ENCODE measurements around the gene ZCRB1.

GRCh38 chr12:42266579-42267230 lies 59.2 kb downstream of the ZCRB1 start:
- TF ChIP-seq KLF1 (tag by site-specific recombination; IDR thresholded peaks at IDR 0.05) (no peak), HOXA7 (CRISPR knock-in tag; IDR thresholded peaks at IDR 0.05; ENCODE audit: borderline replicate concordance) (no peak), ZNF248 (tag by site-specific recombination; IDR thresholded peaks at IDR 0.05) (no peak), ZNF48 (tag by site-specific recombination; IDR thresholded peaks at IDR 0.05) (no peak), ZNF423 (tag by site-specific recombination; IDR thresholded peaks at IDR 0.05) (no peak), REST (tag by site-specific recombination; IDR thresholded peaks at IDR 0.05) (no peak), SP7 (tag by site-specific recombination; IDR thresholded peaks at IDR 0.05) (no peak), ZNF548 (tag by site-specific recombination; IDR thresholded peaks at IDR 0.05) (no peak), ZNF398 (tag by site-specific recombination; IDR thresholded peaks at IDR 0.05) (no peak), ZBTB44 (tag by site-specific recombination; IDR thresholded peaks at IDR 0.05) (no peak), ZNF324 (tag by site-specific recombination; IDR thresholded peaks at IDR 0.05) (no peak), SETDB1 (IDR thresholded peaks at IDR 0.05; ENCODE audit: insufficient read length, low read length) (no peak)
- TF ChIP-seq, protein P1, sequence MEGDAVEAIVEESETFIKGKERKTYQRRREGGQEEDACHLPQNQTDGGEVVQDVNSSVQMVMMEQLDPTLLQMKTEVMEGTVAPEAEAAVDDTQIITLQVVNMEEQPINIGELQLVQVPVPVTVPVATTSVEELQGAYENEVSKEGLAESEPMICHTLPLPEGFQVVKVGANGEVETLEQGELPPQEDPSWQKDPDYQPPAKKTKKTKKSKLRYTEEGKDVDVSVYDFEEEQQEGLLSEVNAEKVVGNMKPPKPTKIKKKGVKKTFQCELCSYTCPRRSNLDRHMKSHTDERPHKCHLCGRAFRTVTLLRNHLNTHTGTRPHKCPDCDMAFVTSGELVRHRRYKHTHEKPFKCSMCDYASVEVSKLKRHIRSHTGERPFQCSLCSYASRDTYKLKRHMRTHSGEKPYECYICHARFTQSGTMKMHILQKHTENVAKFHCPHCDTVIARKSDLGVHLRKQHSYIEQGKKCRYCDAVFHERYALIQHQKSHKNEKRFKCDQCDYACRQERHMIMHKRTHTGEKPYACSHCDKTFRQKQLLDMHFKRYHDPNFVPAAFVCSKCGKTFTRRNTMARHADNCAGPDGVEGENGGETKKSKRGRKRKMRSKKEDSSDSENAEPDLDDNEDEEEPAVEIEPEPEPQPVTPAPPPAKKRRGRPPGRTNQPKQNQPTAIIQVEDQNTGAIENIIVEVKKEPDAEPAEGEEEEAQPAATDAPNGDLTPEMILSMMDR (tag by site-specific recombination; IDR thresholded peaks at IDR 0.05): no peak
- TF ChIP-seq, protein P2, sequence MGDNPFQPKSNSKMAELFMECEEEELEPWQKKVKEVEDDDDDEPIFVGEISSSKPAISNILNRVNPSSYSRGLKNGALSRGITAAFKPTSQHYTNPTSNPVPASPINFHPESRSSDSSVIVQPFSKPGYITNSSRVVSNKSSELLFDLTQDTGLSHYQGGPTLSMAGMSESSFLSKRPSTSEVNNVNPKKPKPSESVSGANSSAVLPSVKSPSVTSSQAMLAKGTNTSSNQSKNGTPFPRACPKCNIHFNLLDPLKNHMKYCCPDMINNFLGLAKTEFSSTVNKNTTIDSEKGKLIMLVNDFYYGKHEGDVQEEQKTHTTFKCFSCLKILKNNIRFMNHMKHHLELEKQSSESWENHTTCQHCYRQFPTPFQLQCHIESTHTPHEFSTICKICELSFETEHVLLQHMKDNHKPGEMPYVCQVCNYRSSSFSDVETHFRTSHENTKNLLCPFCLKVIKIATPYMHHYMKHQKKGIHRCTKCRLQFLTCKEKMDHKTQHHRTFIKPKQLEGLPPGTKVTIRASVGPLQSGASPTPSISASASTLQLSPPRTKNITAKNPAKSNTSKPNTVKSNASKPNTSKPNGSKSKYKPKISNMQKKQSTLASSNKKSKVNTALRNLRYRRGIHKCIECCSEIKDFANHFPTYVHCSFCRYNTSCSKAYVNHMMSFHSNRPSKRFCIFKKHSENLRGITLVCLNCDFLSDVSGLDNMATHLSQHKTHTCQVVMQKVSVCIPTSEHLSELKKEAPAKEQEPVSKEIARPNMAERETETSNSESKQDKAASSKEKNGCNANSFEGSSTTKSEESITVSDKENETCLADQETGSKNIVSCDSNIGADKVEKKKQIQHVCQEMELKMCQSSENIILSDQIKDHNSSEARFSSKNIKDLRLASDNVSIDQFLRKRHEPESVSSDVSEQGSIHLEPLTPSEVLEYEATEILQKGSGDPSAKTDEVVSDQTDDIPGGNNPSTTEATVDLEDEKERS (tag by site-specific recombination; IDR thresholded peaks at IDR 0.05): no peak
